ENCODE measurements around the gene USHBP1.

Gene USHBP1

GRCh38 chr19:17237747-17238706 lies 26.5 kb downstream of the USHBP1 start:
- DNase-seq (ENCODE audit: low read depth), result no peak

DNA sequence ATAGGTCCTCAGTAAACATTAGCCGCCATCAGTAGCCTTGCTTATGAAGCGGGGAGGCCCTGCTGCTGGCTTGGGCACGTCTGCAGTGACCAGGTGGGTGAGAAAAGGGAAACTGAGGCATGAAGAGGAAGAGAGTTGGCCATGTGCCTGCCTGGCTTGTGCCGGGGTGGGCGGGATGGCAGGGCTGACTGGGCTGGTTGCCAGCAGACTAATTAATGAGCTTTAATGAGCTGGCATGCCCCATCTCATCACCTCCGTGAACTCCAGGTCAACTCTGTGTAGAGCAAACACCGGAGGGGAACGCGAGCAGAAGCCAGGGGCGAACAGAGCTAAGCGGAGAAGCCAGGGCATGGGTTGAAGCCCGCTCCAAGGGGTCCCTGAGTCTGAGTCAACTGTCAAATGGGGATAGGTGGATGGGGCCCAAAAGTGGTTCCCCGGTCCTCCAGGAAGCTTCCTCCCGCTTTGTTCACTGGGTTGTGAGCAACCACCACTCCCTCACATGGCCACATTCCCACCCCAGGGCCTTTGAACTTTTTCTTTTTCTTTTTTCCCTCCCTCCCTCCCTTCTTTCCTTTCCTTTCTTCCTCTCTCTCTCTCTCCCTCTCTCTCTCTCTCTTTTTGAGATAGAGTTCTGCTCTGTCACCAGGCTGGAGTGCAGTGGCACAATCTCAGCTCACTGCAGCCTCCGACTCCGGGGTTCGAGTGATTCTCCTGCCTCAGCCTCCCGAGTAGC lies 27.6 kb downstream of the USHBP1 start:
- DNase-seq (ENCODE audit: low read depth), result no peak

GRCh38 chr19:17235971-17236777 lies 28.4 kb downstream of the USHBP1 start:
- DNase-seq (ENCODE audit: low read depth), result no peak

- no peak for DNase-seq (ENCODE audit: low read depth)
Observed at GRCh38 chr19:17235300-17235970, 29.1 kb downstream of the USHBP1 start.

DNA sequence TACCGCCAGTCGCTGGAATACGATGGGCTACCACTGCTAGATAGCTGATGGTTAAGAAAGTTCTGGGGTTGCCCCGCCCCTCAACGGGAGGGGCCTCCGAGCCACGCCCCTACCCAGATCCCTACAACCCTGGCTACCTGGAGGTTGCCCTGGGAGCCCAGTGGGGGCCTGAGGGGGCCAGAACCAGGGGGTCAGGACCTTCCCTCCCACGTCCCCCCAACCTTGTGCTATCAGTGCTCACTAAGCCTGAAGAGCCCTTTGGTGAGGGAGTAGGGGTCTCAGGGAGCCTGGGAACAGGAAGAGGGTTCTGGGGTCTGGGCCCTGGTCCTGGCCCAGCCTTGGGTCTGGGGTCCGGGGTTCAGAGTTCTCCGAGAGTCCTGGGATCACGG lies 29.6 kb downstream of the USHBP1 start:
- no peak for DNase-seq (ENCODE audit: low read depth)

DNA sequence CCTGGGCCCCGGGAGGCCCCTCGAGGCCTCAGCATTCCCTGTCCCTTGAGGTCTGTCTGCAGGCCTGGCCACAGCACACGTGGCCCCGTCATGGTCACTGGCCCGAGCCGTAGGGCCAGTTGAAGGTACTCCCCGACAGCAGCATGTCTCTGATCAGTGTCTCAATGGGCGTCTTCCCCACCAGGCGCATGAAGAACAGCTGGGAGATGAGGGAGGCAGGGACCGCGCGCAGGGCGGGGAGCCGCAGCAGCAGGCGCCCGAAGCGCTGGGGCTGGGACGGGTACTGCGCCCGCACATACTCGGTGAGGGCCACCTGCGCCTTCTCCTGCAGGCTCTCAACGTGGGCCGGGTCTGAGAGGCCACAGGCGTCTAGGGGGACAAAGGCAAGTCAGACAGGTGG lies 32.3 kb downstream of the USHBP1 start:
- no peak for DNase-seq (ENCODE audit: low read depth)

DNA sequence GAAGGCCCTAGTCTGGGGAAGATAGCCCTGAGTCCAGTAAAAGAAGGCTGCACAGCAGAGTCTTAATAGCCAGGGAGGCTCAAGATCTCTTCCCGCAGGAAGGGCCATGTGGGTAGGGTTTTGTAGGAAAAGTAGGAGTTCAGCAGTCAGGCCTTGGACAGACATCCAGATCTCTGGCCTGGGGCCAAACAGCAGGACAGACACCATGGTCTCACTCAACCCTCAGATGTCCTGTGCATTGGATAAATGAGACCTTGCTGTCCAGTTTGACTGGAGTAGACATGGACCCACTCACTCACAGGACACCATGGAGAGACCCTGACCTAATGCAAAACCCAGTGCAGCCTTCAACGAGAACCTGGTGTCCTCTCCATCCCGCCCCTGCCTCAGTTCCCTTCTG lies 34.7 kb downstream of the USHBP1 start:
- no peak for DNase-seq (ENCODE audit: low read depth)

- no peak for DNase-seq (ENCODE audit: low read depth)
Observed at GRCh38 chr19:17227798-17228367, 36.7 kb downstream of the USHBP1 start.

GRCh38 chr19:17226002-17226933 lies 38.3 kb downstream of the USHBP1 start, which contains the start of gene OCEL1:
OCEL1 (plus strand) TSS chr19:17226226; CDS start chr19:17226248, 22 bp downstream.
- peak; percentile 88 for DNase-seq (ENCODE audit: low read depth)

DNA sequence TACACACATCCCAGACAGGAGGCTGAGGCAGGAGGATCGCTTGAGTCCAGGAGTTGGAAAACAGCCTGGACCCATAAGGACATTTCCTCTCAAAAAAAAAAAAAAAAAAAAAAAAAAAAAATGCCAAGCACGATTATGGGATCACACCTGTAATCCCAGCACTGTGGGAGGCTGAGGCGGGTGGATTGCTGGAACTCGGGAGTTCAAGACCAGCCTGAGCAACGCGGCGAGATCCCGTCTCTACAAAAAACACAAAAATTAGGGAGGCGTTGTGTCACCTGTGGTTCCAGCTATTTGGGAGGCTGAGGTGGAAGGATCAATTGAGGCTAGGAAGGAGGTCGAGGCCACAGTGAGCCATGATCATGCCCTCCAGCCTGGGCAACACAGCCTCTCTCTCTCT lies 39.5 kb downstream of the USHBP1 start:
- no peak for DNase-seq (ENCODE audit: low read depth)

DNA sequence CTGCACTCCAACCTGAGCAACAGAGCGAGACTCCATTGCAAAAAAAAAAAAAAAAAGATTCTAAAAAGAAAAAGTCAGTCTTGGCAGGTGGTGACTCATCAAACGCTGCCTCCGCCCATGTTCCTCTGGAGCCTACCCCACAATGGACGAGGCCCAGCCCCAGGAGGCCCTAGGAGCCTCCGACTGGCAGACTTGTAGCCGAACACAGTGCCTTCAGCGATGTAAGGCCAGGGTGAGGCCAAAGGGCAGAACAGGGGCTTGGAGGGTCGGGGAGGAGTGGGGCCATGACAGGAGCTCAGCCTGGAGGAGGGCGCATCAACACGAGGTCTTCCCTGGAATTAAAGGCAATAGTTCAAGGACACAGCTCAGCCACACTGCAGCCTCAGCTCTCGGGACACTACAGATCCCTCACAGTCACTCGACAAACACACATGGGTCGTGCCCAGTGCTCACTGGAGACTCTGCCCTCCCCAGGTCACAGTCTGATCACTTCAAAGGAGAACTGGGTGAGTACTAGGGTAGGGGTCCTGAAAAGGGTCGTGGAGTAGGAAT lies 44.3 kb downstream of the USHBP1 start:
- DNase-seq (ENCODE audit: low read depth), result peak; percentile 24

GRCh38 chr19:17219286-17219685 lies 45.3 kb downstream of the USHBP1 start:
- DNase-seq (ENCODE audit: low read depth), result no peak

DNA sequence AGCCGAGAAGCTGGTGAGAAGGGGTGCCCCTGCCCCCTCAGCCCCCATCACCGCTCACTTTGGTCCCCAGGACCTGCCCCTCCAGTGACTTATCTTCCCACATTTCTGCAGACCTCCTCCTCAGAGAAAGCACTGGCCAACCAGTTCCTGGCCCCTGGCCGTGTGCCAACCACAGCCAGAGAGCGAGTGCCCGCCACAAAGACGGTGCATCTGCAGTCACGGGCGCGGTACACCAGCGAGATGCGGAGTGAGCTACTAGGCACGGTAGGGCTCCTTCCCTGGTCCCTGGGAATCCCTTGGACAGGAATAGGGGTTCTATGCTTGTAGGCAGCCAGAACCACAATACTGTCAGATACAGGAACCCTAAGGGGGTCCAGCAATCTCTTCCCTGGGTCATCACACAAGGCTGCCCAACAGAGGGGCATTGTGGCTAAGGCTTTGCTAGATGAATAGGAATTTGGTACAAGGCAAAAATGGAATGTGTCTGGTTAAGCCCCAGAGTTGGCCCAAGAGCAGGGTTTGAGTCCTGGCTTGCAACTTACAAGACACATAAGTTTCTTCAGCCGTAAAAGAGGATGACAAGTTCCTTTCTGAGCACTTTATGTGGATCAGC lies 48.4 kb downstream of the USHBP1 start:
- no peak for DNase-seq (ENCODE audit: low read depth)

DNA sequence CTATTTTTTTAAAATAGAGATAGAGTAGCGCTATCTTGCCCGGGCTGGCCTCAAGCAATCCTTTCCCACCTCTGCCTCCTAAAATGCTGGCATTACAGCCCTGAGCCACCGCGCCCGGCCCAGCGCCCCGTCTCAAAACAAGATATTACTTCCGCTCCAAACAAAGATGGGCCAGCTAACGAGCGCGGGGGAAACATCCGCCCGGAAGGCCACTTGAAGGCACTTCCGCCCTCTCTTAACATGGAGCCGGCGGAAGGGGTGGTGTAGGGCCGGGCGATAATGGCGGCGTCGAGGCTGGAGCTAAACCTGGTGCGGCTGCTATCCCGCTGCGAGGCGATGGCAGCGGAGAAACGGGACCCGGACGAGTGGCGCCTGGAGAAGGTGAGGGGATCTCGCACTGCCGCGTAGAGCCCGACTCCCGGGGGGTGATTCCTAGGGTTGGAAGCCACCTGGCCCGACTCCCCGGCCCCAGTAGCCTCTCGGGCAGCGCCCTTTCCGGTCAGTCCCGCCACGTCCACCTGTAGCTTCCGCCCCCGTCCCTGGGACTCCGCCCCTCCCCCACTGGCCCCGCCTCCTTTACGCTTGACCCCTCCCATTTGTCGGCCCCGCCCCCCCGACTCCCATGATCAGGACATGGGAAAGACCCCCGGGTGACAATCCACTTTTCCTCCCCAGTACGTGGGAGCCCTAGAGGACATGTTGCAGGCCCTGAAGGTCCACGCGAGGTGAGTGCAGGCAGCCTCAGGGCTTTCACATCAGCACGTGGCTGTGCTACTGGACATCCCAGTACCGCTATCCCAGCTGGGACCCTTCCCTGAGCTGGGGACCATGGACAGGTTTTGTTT lies 49.2 kb downstream of the USHBP1 start, which contains the start of gene USE1:
Gene USE1, plus strand, starts transcription at position 231 of the 845 bp plus-strand sequence. Its CDS starts 49 bp downstream, at position 280.
- DNase-seq (ENCODE audit: low read depth), result peak; percentile 65

GRCh38 chr19:17214508-17215126 lies 49.9 kb downstream of the USHBP1 start:
- DNase-seq (ENCODE audit: low read depth), result no peak

DNA sequence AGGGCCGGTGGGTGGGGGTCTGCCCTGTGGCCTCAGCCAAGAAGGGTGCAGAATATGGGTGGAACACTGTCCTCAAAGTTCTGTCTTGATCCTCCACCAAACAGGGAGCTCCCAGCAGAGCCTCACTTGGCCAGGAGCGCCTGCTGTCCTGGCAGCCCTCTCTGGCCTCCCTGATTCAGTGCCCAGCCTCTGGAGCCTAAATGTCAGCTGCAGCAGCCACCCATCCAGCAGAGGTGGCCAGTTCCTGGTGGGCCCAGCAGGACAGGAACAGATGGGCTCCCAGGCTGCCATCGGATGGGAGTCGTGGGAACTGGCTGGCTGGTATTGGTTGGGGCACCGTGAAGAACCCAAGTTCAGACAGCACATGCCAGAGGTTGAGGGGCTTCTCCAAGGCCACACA lies 51.2 kb downstream of the USHBP1 start:
- no peak for DNase-seq (ENCODE audit: low read depth)

DNA sequence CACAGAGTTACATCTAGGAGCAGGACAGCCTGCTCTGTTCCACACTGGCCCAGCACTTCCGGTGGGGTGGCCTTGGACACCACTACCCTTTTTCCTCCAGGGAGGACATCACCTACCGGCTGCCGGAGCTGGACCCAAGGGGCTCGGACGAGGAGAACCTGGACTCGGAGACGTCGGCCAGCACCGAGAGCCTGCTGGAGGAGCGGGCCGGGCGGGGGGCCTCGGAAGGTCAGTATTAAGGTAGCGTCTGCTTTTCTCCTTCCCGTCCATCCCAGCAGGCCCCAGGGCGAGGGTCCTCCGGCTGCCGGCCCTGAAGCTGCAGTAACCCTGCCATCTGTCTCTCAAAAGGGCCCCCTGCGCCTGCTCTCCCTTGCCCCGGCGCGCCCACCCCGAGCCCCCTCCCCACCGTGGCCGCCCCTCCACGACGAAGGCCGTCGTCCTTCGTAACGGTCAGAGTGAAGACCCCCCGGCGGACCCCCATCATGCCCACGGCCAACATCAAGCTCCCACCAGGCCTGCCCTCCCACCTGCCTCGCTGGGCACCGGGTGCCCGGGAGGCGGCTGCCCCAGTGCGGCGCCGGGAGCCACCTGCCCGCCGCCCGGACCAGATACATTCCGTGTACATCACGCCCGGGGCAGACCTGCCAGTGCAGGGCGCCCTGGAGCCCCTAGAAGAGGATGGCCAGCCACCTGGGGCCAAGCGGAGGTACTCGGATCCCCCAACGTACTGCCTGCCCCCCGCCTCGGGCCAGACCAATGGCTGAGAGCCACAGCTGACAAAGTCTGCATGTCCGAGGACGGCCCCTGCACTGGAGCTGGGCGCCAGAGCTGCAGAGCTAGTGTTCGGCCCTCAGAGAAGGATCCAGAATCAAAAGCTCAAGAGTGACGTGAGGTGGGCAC lies 52.7 kb downstream of the USHBP1 start:
- DNase-seq (ENCODE audit: low read depth), result no peak
